Activated CD4-positive, alpha-beta T cell treated with anti-CD3 and anti-CD28 coated beads, Interleukin-2, Interleukin-4, amounts not matched to agents 100 ng/mL and 50 ng/mL, durations not matched to agents 16 hours and 8 hours (primary cell): ENCODE results near the gene COL16A1.

Experiments used
- DNase-seq: peaks from one replicate; pipeline ENCODE4 v3.0.0-alpha.2; 2020; ENCODE audit warnings: low spot score

Gene COL16A1

DNA sequence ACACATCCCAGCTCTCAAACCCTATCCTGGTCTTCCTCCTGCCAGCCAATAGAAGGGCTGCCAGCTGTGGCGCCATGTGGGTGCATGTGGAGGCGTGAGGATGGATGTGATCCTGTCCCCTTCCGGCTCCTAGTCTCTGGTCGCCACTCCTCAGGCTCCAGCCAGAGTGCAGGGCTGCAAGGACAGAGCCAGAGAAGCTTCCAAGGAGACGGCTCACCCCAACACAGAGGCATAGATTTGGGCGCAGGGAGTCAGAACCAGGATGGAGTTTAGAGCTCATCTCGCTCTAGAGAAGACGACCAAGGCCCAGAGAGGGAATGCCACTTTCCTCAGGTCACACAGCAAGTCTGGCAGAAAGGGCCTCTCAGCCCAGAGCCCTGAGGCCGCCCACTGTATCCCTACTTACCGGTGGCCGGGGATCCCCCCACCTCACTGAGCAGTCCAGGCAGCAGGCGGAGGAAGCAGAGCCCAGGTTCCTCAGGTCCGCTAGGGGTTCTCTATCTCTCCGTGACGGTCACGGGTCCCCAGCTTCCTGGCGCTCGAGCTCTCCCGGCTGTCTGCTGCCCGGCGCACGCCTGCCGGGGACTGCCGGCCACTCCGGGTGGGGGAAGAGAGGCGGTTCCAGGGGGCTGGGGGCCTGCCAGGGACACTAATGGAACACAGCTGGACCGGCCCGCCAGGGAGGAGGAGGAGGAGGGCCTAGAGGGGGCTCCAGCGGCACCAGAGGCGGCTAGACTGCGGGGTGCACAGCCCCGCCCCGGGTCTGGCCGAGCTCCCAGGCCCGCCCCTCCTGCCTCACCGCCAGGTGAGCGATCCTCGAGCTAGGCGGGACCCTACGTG is at the start of gene COL16A1:
Gene COL16A1, minus strand, starts transcription at position 587 of the 840 bp plus-strand sequence. CDS start 1,824 bp downstream, outside the sequence.
- no peak for DNase-seq

GRCh38 chr1:31752952-31753475 is 49.2 kb upstream of the COL16A1 start:
- DNase-seq, result no peak

DNA sequence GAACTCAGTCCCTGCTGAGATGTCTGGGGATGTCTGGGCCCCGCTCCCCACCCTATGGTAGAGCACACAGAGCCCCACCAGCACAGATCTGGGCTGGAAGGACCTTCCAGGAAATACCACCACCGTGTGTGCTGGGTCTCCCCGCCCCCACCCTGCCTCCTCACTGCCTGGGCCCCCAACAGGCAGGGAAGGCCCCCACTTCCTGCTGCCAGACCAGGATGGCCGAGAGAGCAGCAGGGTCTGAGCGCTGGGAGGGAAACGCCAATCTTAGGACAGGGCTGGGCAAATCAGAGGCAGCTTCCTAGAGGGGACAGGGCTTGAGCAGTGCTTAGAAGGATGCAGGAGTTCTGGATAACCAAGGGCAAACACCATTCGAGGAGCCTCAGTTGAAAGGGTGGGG is 48.4 kb upstream of the COL16A1 start:
- no peak for DNase-seq

DNA sequence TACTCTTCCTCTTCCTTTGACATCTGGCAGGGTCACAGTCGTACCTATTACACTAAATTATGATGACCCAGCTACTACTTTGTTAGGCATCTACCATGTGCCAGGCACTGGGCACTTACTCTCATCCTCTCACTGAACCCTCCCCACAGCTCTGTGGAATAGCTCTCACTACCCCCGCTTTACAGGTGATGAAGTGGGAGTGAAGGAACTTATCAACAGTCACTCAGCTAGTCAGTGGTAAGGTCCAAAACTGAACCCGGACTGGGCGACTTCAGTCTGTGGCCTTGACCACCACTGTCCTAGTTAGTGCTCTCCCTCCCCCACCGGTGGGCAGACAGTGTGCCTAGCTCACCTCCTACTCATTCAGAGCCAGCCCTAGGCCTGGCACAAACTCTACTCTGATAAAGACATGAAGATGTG is 48.0 kb upstream of the COL16A1 start:
- no peak for DNase-seq

DNA sequence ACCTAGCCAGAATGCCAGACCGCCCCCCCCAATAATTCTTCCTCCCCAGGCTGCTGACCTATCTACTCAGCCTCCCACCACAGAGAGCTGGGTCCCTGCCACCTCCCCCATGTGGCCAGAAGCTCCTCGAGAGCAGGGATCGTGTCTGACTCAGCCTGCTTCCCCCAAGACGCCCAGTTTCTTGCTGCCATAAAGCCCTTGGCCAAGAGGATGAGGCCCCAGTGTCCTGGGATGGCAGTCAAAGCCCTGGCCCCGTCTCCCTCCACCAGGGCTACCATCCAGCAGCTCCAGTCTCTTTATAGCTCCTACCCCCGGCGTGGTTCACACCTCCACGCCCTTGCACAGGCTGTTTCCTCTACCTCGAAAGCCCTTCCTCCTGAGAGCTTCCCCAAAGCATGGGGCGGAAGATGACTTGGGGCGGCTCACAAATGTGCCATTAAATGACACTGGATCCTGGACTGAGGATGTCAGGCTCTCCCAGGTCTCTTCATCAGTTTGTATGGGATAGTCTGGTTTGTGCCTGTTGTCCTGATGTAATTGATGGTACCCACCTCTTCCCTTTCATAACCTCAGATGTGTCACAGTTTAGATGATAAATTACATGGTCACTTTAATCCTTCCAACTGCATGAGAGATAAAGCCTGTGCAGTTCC is 47.2 kb upstream of the COL16A1 start:
- no peak for DNase-seq

- no peak for DNase-seq
Measured at GRCh38 chr1:31749785-31750735, 46.2 kb upstream of the COL16A1 start.

DNA sequence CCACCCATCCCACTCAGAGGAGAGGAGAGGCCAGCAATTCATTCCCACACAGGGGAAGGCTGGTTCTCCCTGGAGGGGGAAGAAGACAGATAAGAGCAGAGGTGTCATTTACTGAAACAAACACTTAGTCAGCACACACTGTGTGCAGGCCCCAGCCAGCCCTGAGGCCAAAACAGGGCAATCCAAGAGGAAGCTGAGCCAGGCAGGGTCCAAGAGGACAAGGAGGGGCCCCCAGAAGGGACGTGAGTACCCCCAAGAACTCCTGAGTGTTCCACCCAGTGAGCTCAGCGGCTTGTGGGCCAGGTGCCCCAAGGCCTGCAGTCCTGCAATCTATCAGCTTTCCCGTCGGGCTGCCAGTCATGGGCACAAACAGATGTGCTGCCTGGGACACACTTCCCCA is 44.5 kb upstream of the COL16A1 start:
- DNase-seq, result no peak

GRCh38 chr1:31747304-31747703 is 43.5 kb upstream of the COL16A1 start:
- no peak for DNase-seq

DNA sequence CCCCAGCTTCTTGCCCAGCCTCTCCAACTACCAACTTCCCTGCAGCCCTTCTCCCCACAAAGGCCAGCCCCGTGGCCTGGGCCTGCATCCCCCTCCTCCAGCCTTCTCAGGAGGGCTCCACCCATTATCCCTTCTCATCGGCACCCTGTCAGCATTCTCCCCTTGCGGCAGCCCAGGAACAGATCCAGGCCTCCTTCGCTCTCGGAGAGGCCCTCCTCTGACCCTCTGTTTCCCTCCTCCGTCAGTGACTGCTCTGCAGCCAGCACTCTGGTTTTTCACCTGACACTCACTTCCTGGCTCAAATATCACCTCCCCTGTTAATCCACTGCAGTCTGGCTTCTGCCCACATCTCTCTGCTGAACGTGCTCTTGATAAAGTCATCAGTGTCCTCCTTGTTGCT is 42.9 kb upstream of the COL16A1 start:
- DNase-seq, result no peak

DNA sequence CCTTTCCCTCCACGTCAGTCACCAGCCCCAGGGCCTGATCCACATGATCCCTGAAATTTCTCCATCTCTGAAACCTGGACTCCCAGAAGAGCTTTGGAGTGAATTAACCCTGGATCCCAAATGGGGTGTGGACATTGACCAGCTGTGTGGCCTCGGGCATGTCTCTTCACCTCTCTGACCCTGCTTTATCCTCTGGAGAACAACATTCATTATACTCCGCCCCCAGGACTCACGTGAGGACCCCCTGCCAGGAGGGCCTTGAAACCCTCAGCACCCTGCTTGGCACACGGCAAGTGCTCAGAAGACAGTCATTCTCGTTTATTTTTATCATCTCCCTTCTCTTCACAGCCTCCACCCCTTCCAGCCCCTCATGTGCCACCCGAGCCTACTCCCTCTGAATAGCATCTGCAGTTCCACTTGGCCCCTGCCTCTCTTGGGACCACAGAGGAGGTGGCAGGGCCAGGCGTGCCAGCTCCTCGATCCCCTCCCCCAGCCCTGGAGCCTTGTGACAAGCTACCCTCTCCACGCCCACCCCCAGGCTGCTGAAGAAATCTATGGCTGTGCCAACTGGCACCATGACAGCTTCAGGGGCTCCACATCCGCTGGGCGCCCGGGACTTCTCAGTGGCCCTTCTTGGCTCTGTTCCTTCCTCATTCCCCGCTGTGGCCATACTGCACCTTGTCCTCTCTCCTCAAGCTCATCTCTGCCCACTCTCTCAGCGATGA is 42.3 kb upstream of the COL16A1 start:
- DNase-seq, result no peak

GRCh38 chr1:31745096-31745945 is 41.5 kb upstream of the COL16A1 start:
- peak; percentile 57 for DNase-seq

GRCh38 chr1:31744165-31744888 is 40.5 kb upstream of the COL16A1 start:
- no peak for DNase-seq

DNA sequence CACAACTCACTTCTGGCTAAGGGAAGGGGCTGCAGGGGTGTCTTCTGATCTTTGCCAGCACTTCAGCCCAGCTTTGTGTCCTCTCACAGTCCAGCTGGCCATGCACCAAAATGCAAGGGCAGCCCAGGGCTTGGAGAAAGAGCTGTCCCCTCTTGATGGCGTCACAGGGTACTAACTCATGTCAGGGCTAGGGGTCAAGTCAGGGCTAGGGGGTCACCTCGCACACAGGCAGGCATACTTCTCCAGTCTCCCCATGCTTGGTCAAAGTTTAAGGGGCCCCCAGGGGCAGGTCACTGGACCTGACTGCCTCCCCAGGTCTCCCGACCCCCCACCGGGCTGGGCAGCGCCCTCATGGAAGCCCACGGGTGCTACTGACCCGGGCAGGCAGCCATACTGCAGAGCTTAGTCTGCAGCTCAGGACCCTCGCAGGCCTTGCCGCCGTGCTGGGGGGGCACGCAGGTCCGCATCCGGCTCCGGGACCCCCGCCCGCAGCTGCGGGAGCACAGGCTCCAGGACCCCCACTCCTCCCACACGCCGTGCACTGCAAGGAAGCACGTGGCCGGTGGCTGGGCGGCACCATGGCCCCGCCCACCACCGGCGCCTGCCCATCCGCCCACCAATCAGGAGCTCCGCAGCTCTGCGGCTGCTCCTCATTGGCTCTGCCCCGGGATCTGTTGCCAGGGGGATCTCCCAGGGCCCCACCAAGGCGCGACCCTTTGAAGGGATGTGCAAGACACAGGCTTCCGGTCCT is 38.8 kb upstream of the COL16A1 start:
- DNase-seq, result no peak

DNA sequence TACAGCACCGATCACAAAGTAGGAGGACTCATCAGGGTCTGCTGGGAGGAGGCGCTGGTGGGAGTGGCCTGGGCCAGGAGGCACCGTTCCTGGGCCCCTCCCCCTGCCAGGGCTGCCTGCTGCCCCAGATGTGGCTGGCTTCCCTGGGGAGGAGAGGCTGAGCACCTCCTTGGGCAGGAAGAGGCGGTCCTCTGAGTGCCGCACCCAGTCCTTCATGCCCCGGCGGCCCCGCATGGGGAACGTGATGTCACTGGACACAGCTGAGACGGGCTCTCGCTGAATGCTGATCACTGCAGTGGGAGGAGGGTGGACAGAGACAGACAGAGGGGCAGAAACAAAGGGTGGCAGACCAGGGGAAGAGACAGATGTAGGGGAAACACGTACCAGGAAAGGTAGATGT is 35.5 kb upstream of the COL16A1 start:
- peak; percentile 44 for DNase-seq

DNA sequence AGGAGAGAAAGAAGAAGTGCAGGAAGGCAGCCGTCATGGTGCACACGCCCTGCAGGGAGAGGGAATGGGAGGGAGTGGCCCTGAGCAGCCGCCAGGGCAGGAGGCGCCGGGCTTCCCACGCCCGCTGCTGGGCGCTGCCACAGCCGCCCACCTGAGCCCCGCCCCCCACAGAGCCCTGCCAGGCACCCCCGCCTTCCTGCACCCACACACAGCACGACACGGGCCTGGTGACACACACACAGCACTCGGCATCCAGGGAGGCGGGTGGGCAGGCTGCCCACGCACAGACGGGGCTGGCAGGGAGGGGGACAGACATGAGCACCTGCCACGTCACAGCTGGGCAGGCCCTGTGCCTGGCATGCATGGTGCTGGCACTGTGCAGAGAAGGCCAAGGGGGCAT is 32.9 kb upstream of the COL16A1 start:
- no peak for DNase-seq

DNA sequence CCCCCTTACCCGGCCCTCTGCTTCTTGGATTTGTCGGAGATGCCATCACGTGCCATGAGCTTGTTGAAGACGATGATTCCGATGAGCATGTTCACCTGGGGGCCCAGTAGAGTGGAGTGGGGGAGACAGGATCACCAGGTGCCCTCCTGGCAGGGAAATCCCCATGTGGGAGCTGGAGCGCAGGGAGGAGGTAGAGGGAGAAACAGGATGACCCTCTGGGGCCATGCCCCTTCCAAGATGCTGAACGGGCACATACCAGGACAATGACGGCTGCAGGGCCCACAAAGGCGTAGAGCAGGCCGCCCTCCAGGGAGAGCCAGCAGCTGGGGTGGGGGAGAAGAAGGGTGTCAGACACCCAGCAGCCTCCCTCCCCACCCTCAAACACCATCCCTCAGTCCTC is 31.8 kb upstream of the COL16A1 start:
- no peak for DNase-seq

GRCh38 chr1:31734582-31735107 is 30.8 kb upstream of the COL16A1 start:
- no peak for DNase-seq

- no peak for DNase-seq
Measured at GRCh38 chr1:31733389-31734219, 29.8 kb upstream of the COL16A1 start.
